Ovary (tissue), 3 donors: ENCODE data around the gene KDSR.

Source experiments
- CTCF ChIP-seq, 3 donors: fragments of 450-650 bp in 2 of 3; fragments of 200-600 bp in 1 of 3; IDR thresholded peaks; one replicate each; pipeline versions ENCODE4 v1.5.1 to v1.8.0; 2016 to 2022; ENCODE audit warnings: antibody characterized with exemption in 3 of 3, mild to moderate bottlenecking in 1 of 3
- POLR2A ChIP-seq: fragments of 450-650 bp; IDR thresholded peaks from one replicate; pipeline ENCODE4 v1.6.1; 2017; ENCODE audit warnings: antibody characterized with exemption, mild to moderate bottlenecking, moderate library complexity
- donor health status: DM: no; HTN: no; CAD: no.

GRCh38 chr18:63302636-63303405, 64.2 kb downstream of the KDSR start:
- TF ChIP-seq CTCF (IDR thresholded peaks at IDR 0.05) (no peak), POLR2A (no peak)
